ENCODE measurements around the gene GGT5. TPM values are rescaled to one million over a fixed set of nuclear protein-coding genes. Genes with fewer than 3 reads are reported as not detected.
A peak's percentile ranks its signal among the peaks of the same experiment; 100 is the strongest.

GGT5 gene
- total RNA-seq, 1 experiment from 2014 or later = 0.20 TPM

DNA sequence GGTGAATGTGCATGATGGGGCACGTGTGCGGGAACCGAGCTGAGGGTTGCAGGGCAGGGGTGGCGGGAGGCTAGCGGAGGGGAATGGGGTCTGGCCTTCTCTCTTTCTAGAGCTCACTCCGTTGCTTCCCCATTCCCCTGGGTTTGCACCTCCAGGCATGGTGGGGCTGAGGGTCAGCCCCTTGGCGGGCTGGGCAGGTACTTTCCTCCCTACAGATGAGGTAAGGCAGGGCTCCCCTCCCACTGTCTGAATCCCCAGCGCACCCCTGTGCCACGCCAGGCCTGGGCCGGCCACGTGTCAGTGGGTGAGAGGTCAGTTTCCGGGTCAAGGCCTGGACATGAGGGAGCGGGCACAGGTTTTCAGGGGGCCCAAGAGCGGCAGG lies 54.7 kb downstream of the GGT5 start (continued):
- no peak for TF ChIP-seq ZBTB21 (CRISPR knock-in tag; IDR thresholded peaks at IDR 0.05; ENCODE audit: borderline replicate concordance)
- TF ChIP-seq, protein P1, sequence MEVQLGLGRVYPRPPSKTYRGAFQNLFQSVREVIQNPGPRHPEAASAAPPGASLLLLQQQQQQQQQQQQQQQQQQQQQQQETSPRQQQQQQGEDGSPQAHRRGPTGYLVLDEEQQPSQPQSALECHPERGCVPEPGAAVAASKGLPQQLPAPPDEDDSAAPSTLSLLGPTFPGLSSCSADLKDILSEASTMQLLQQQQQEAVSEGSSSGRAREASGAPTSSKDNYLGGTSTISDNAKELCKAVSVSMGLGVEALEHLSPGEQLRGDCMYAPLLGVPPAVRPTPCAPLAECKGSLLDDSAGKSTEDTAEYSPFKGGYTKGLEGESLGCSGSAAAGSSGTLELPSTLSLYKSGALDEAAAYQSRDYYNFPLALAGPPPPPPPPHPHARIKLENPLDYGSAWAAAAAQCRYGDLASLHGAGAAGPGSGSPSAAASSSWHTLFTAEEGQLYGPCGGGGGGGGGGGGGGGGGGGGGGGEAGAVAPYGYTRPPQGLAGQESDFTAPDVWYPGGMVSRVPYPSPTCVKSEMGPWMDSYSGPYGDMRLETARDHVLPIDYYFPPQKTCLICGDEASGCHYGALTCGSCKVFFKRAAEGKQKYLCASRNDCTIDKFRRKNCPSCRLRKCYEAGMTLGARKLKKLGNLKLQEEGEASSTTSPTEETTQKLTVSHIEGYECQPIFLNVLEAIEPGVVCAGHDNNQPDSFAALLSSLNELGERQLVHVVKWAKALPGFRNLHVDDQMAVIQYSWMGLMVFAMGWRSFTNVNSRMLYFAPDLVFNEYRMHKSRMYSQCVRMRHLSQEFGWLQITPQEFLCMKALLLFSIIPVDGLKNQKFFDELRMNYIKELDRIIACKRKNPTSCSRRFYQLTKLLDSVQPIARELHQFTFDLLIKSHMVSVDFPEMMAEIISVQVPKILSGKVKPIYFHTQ (CRISPR knock-in tag; IDR thresholded peaks at IDR 0.05) = no peak

DNA sequence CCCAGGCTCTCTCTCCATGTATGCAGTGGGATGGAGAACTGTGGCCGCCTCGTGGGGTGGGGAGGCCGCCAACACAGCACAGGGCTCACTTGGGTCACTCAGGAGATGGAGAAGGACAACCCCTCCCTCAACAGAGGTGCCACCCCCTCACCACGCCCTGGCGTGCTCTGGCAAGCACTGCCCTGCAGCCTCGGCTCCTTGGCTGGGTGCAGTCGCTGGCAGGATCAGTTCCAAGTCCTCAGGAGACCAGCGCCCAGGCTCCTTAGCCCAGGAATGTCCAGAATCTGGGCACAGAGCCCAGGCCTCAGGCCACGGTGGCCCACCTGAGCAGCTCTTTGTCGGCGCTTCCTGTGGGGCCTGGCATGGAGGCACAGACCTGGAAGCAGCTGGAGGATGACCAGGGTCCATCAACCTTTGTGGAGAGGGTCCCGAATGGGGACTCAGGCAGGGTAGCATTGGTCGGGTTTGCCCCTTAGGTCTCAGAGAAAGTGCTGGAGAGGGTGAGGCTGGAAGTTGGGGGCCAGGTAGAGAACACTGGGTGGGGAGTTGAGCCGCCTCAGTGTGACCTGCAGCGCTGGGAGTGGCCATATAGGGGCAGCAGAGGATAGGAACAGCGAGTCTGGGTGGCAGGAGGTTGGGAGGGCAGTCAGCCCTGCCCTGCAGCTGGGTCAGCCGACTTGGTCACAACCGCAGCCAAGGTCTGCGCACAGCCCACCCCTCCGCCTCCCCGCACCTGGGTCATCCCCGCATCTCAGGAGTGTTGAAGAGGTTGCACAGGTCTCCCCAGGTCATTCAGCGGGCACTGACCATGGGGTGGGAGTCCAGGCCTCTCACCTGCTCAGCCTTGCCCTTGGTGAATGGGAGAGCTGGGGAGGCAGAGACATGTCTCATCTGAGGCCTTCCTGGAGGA lies 55.4 kb downstream of the GGT5 start:
- H3K36me3 Mint-ChIP-seq = no peaks in the 10 kb centered on the region
- TF ChIP-seq USF2 (CRISPR knock-in tag; IDR thresholded peaks at IDR 0.05) (0 out of 2 replicates have a peak, but pooled peaks have one; percentile 15), KAT7 (CRISPR knock-in tag; IDR thresholded peaks at IDR 0.05; ENCODE audit: borderline replicate concordance) (no peak), CTCF (IDR thresholded peaks at IDR 0.05) (peak; percentile 65; the same call in 1 of the 2 replicates), PRRX2 (CRISPR knock-in tag; IDR thresholded peaks at IDR 0.05) (no peak)
- TF ChIP-seq, protein P2, sequence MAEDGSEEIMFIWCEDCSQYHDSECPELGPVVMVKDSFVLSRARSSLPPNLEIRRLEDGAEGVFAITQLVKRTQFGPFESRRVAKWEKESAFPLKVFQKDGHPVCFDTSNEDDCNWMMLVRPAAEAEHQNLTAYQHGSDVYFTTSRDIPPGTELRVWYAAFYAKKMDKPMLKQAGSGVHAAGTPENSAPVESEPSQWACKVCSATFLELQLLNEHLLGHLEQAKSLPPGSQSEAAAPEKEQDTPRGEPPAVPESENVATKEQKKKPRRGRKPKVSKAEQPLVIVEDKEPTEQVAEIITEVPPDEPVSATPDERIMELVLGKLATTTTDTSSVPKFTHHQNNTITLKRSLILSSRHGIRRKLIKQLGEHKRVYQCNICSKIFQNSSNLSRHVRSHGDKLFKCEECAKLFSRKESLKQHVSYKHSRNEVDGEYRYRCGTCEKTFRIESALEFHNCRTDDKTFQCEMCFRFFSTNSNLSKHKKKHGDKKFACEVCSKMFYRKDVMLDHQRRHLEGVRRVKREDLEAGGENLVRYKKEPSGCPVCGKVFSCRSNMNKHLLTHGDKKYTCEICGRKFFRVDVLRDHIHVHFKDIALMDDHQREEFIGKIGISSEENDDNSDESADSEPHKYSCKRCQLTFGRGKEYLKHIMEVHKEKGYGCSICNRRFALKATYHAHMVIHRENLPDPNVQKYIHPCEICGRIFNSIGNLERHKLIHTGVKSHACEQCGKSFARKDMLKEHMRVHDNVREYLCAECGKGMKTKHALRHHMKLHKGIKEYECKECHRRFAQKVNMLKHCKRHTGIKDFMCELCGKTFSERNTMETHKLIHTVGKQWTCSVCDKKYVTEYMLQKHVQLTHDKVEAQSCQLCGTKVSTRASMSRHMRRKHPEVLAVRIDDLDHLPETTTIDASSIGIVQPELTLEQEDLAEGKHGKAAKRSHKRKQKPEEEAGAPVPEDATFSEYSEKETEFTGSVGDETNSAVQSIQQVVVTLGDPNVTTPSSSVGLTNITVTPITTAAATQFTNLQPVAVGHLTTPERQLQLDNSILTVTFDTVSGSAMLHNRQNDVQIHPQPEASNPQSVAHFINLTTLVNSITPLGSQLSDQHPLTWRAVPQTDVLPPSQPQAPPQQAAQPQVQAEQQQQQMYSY (CRISPR knock-in tag; IDR thresholded peaks at IDR 0.05) = no peak
- TF ChIP-seq, protein P3, sequence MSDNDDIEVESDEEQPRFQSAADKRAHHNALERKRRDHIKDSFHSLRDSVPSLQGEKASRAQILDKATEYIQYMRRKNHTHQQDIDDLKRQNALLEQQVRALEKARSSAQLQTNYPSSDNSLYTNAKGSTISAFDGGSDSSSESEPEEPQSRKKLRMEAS (CRISPR knock-in tag; IDR thresholded peaks at IDR 0.05) = peak; percentile 13; the same call in 1 of the 2 replicates
- TF ChIP-seq, protein P4, sequence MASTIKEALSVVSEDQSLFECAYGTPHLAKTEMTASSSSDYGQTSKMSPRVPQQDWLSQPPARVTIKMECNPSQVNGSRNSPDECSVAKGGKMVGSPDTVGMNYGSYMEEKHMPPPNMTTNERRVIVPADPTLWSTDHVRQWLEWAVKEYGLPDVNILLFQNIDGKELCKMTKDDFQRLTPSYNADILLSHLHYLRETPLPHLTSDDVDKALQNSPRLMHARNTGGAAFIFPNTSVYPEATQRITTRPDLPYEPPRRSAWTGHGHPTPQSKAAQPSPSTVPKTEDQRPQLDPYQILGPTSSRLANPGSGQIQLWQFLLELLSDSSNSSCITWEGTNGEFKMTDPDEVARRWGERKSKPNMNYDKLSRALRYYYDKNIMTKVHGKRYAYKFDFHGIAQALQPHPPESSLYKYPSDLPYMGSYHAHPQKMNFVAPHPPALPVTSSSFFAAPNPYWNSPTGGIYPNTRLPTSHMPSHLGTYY (CRISPR knock-in tag; IDR thresholded peaks at IDR 0.05) = no peak
- H3K27ac Mint-ChIP-seq = no peak overlapping the region
- DNase-seq (ENCODE audit: low spot score) (peak; percentile 86), ATAC-seq (peak; percentile 97)
- H3K27me3 Mint-ChIP-seq (ENCODE audit: low read depth) = no peaks in the 10 kb centered on the region; the same call in 1 of the 2 replicates
- H3K4me1 Mint-ChIP-seq = peaks cover 3% of the 10 kb centered on the region; the same call in 1 of the 2 replicates
- H3K9me3 Mint-ChIP-seq = no peaks in the 10 kb centered on the region
- no peak overlapping the region for H3K4me3 Mint-ChIP-seq
- ChIA-PET CTCF (interaction anchor here (0.6 to 4.4 kb wide), 43 partner anchors 9 to 332 kb away, joined by 3 to 136 read pairs (median 5); partner anchors contain the start of genes GGT5, SLC2A11 and SUSD2), POLR2A (no interaction called here)

Measured in WTC11 (cell line).